HUES48 (cell line): ENCODE results near the gene TMSB15B.
"Not testable (repeated sequence)": the region's sequence is repeated elsewhere in the genome, so short reads cannot be mapped to it uniquely, and the experiment has no call there.

Experiments used
- H3K27ac ChIP-seq: one replicate; pipeline ENCODE4 v1.7.0; 2013; ENCODE audit warnings: low read depth, low read length, inconsistent platforms
- H3K27me3 ChIP-seq: 2 replicates; pipeline ENCODE4 v1.6.1; 2013; ENCODE audit warnings: mild to moderate bottlenecking, low read length; ENCODE audit not compliant: control insufficient read depth, insufficient read depth
- H3K36me3 ChIP-seq: 2 replicates; pipeline ENCODE4 v1.6.1; 2013; ENCODE audit warnings: low read length; ENCODE audit not compliant: control insufficient read depth, insufficient read depth
- H3K4me1 ChIP-seq: 2 replicates; pipeline ENCODE4 v1.6.1; 2013; ENCODE audit warnings: mild to moderate bottlenecking, low read length; ENCODE audit not compliant: control insufficient read depth, insufficient read depth
- H3K4me3 ChIP-seq: 2 replicates; pipeline ENCODE4 v1.5.1; 2013; ENCODE audit warnings: mild to moderate bottlenecking, low read depth, low read length
- H3K9ac ChIP-seq: 2 replicates; pipeline ENCODE4 v1.6.1; 2013; ENCODE audit warnings: mild to moderate bottlenecking, low read depth, low read length, moderate library complexity
- H3K9me3 ChIP-seq: 2 replicates; pipeline ENCODE4 v1.6.1; 2013; ENCODE audit warnings: low read length; ENCODE audit not compliant: control insufficient read depth, insufficient read depth

TMSB15B gene

GRCh38 chrX:103941201-103941975 is 21.0 kb upstream of the TMSB15B start:
- Histone ChIP-seq H3K27me3 (no peaks in the 10 kb centered on the region; the same call in 1 of the 2 replicates), H3K36me3 (no peaks in the 10 kb centered on the region), H3K4me1 (no peaks in the 10 kb centered on the region), H3K4me3 (no peak overlapping the region), H3K27ac (no peak overlapping the region), H3K9me3 (no peaks in the 10 kb centered on the region), H3K9ac (no peak overlapping the region)

- Histone ChIP-seq H3K27ac (no peak overlapping the region), H3K27me3 (peaks cover 6% of the 10 kb centered on the region; the same call in 1 of the 2 replicates), H3K9me3 (no peaks in the 10 kb centered on the region), H3K4me3 (no peak overlapping the region), H3K36me3 (no peaks in the 10 kb centered on the region), H3K4me1 (no peaks in the 10 kb centered on the region), H3K9ac (no peak overlapping the region)
Measured at GRCh38 chrX:103949506-103949905, 12.9 kb upstream of the TMSB15B start.

GRCh38 chrX:103953353-103953752 is 9.1 kb upstream of the TMSB15B start:
- H3K27me3 ChIP-seq: peaks cover 6% of the 10 kb centered on the region; the same call in 1 of the 2 replicates
- no peaks in the 10 kb centered on the region for H3K9me3 ChIP-seq
- no peaks in the 10 kb centered on the region for H3K36me3 ChIP-seq
- no peak overlapping the region for H3K27ac ChIP-seq
- H3K9ac ChIP-seq: no peak overlapping the region
- H3K4me3 ChIP-seq: no peak overlapping the region
- H3K4me1 ChIP-seq: no peaks in the 10 kb centered on the region

DNA sequence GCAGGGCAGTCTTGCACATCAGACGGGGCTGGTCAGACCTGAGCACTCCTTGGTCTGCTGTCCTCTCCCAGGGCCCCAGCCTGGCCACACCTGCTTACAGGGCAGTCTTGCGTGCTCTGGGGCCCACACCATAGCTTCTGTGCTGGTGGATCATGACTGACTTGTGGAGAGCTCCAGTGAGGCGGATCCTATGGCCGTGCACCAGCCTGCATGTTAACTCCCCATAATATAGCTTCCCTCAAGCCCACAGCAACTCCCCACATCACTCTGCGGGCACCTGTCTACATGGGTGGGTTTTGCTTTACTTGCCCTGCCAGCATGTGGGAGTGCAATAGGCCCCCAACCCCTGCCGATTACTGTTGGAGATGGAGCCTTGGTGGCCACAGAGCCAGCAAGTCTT is 8.2 kb upstream of the TMSB15B start:
- Histone ChIP-seq H3K9ac (no peak overlapping the region), H3K4me3 (no peak overlapping the region), H3K9me3 (no peaks in the 10 kb centered on the region), H3K4me1 (no peaks in the 10 kb centered on the region), H3K27ac (no peak overlapping the region), H3K27me3 (0 out of 2 replicates have a peak, but pooled peaks cover 6% of the 10 kb centered on the region), H3K36me3 (no peaks in the 10 kb centered on the region)

DNA sequence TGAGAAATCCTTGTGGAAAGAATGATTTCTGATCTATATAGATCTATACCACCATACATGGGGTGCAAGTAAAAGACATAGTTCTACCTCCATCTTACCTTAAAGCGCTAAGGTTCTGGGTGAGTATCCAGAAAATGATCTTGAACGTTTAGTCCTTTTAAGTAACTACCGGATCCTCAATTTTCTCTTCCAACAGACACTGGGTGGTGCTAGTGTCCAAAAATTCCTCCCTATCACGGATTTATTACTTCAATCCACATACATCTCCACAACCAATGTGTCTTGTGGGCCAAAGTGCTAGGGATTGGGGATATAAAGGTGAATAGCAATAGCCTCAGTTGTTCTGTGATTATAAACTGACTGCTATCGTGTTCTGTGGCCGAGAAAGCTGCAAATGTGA is 1.8 kb upstream of the TMSB15B start:
- not testable (repeated sequence) for H3K9me3 ChIP-seq, H3K9ac ChIP-seq, H3K4me1 ChIP-seq, H3K4me3 ChIP-seq, H3K27me3 ChIP-seq, H3K27ac ChIP-seq, H3K36me3 ChIP-seq

DNA sequence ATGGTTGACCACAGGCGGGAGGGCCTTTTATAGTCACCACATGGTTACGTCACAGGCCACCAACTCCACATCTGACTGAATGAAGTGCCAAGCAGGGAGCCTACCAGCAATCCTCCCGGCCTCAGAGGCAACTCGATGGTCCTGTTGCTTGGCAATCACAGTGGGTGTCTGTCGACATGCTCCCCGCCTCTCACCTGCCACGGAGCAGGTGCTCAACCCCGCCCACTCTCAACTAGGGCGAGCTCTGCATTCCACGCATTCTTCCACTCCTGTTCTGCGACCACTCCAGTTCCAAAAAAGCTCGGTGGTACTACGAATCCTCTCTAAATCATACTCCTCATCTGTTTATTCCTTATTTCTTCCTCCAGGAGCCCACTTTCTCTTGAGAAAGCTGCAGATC is 21.1 kb downstream of the TMSB15B start:
- H3K4me1 ChIP-seq, H3K36me3 ChIP-seq, H3K27me3 ChIP-seq, H3K27ac ChIP-seq, H3K9ac ChIP-seq, H3K4me3 ChIP-seq, H3K9me3 ChIP-seq: not testable (repeated sequence)

DNA sequence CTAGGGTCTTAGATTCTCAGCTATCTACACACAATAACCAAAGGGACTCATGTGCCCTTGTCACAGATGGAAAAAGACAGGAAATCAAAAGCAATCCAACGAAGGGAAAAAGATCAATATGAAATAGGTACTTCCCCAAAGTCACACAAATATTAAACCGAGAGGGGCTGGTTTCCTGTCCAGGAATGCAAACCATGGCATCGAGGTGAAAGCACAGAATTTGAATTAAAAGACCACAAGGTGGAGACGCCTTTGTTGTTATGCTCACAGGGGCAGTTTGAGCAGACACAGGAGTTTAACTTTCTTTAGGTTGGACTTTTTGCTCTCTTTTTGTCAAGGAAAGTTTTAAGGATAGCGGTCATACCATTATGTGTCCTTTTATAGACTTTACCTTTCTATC is 36.8 kb downstream of the TMSB15B start:
- Histone ChIP-seq H3K27me3 (peaks cover 7% of the 10 kb centered on the region), H3K4me3 (no peak overlapping the region), H3K4me1 (no peaks in the 10 kb centered on the region), H3K9me3 (no peaks in the 10 kb centered on the region), H3K9ac (no peak overlapping the region), H3K36me3 (no peaks in the 10 kb centered on the region), H3K27ac (no peak overlapping the region)

DNA sequence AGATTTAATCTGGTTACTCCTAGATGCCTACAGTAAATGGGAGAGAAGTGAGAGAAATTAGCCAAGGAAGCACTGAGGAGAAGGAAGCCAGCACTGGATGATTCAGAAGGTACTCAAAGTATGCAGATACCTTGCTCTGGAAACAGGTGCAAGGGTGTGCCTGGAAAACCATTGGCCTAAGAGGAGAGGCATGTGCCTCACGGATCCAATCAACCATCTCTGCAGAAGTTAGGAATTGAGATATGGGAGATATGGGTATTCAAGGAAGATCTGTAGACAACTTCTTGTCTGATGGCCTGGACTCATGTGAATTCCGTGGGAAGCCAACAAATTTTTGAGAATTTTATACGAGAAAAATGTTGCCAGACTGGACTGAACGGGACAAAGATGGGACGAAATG is 46.4 kb downstream of the TMSB15B start:
- Histone ChIP-seq H3K27ac (no peak overlapping the region), H3K36me3 (no peaks in the 10 kb centered on the region), H3K9ac (no peak overlapping the region), H3K9me3 (no peaks in the 10 kb centered on the region), H3K4me1 (no peaks in the 10 kb centered on the region), H3K4me3 (no peak overlapping the region), H3K27me3 (peaks cover 5% of the 10 kb centered on the region)

GRCh38 chrX:104013158-104013557 is 50.7 kb downstream of the TMSB15B start:
- Histone ChIP-seq H3K9me3 (no peaks in the 10 kb centered on the region), H3K4me1 (no peaks in the 10 kb centered on the region), H3K27me3 (no peaks in the 10 kb centered on the region), H3K27ac (no peak overlapping the region), H3K36me3 (no peaks in the 10 kb centered on the region), H3K9ac (no peak overlapping the region), H3K4me3 (no peak overlapping the region)

- Histone ChIP-seq H3K36me3 (no peaks in the 10 kb centered on the region), H3K27me3 (no peaks in the 10 kb centered on the region), H3K4me1 (no peaks in the 10 kb centered on the region), H3K9me3 (no peaks in the 10 kb centered on the region), H3K9ac (no peak within 1 kb of the TSS), H3K27ac (no peak within 1 kb of the TSS), H3K4me3 (no peak within 1 kb of the TSS)
Measured at GRCh38 chrX:104013606-104014005, 51.2 kb downstream of the TMSB15B start, which contains the start of gene H2BW1. H2BW1 (minus strand) TSS chrX:104013708; CDS start chrX:104013576, 132 bp downstream.

- H3K9ac ChIP-seq: not testable (repeated sequence)
Measured at GRCh38 chrX:104015576-104015975, 53.1 kb downstream of the TMSB15B start.

More at GRCh38 chrX:104015576-104015975, 53.1 kb downstream of the TMSB15B start:
- H3K36me3 ChIP-seq, H3K27me3 ChIP-seq, H3K27ac ChIP-seq, H3K9me3 ChIP-seq, H3K4me3 ChIP-seq, H3K4me1 ChIP-seq: not testable (repeated sequence)
